ENCODE results near the gene PPP1R16B.

PPP1R16B gene

DNA sequence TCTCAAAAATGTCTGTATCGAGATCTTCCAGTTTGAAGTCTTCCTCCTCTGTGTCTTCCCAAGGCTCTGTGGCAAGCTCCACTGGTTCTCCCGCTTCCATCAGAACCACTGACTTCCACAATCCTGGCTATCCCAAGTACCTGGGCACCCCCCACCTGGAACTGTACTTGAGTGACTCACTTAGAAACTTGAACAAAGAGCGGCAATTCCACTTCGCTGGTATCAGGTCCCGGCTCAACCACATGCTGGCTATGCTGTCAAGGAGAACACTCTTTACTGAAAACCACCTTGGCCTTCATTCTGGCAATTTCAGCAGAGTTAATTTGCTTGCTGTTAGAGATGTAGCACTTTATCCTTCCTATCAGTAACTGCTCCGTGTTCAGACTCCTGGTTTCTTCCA, 146.7 kb downstream of the PPP1R16B start:
- H3F3A ChIP-seq (ENCODE audit: insufficient read depth): peaks cover 26% of the 10 kb centered on the region
- peaks cover 8% of the 10 kb centered on the region; the same call in 1 of the 2 replicates for H3K79me2 ChIP-seq (ENCODE audit: insufficient read depth, low read length)
- no peak for TF ChIP-seq EZH2phosphoT487 (conservative IDR thresholded peaks at IDR 0.05; ENCODE audit: low read length)
- TF ChIP-seq, protein P1, sequence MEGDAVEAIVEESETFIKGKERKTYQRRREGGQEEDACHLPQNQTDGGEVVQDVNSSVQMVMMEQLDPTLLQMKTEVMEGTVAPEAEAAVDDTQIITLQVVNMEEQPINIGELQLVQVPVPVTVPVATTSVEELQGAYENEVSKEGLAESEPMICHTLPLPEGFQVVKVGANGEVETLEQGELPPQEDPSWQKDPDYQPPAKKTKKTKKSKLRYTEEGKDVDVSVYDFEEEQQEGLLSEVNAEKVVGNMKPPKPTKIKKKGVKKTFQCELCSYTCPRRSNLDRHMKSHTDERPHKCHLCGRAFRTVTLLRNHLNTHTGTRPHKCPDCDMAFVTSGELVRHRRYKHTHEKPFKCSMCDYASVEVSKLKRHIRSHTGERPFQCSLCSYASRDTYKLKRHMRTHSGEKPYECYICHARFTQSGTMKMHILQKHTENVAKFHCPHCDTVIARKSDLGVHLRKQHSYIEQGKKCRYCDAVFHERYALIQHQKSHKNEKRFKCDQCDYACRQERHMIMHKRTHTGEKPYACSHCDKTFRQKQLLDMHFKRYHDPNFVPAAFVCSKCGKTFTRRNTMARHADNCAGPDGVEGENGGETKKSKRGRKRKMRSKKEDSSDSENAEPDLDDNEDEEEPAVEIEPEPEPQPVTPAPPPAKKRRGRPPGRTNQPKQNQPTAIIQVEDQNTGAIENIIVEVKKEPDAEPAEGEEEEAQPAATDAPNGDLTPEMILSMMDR (IDR thresholded peaks at IDR 0.05; ENCODE audit: insufficient read depth, low read length, poor library complexity, severe bottlenecking): no peak
- H3K9me3 ChIP-seq (ENCODE audit: insufficient read depth, low read length): no peaks in the 10 kb centered on the region
- H3K36me3 ChIP-seq (ENCODE audit: low read length): peaks cover 52% of the 10 kb centered on the region
- no peaks in the 10 kb centered on the region for H3K27me3 ChIP-seq (ENCODE audit: low read length)
- no peak overlapping the region for H3K4me2 ChIP-seq (ENCODE audit: low read depth, low read length, poor library complexity, severe bottlenecking)
- no peak overlapping the region for H2AFZ ChIP-seq (ENCODE audit: low read depth, low read length, severe bottlenecking)
- no peaks in the 10 kb centered on the region for H4K20me1 ChIP-seq (ENCODE audit: low read depth, low read length)
- no peak overlapping the region for H3K4me3 ChIP-seq (ENCODE audit: insufficient read depth, low read length, poor library complexity, severe bottlenecking)
- no peak overlapping the region for H3K27ac ChIP-seq (ENCODE audit: low read depth, low read length)
- no peak overlapping the region for H3K9ac ChIP-seq (ENCODE audit: low read length)
- H3K9me2 ChIP-seq (replicated peaks; ENCODE audit: insufficient read depth, low read length): no peaks in the 10 kb centered on the region

DNA sequence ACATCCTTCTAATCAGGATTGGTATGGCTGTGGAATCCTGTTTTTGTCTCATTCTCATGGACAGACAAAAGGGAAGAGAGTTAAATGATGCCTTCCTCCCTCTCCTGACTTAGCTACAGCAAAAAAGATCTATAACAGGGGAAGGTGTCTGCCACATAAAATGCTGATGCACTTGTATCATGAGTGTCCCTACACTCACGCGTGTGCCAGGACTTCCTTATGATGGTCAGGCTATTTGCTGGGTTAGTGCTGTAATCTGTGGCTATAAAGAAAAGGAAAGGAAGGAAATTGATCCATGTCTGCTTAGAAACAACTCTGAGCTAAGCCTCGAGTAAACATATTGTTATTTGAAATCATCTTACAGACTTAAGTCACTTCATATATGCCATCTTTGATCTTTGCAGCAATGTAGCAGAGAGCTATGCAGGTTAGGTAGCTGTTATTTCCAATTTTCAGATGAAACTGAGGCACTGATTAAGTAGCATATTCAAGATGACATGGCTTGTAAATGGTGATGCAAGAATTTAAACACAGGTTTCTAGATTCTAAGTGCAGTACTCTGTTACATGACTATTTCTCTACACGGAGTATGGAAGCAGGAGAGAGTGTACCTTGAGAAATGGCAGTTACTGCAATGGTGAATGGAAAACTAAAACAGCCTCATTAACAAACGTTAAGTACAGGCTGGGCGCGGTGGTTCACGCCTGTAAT, 148.3 kb downstream of the PPP1R16B start:
- Histone ChIP-seq H3F3A (ENCODE audit: insufficient read depth) (peaks cover 33% of the 10 kb centered on the region), H3K36me3 (ENCODE audit: low read length) (peaks cover 36% of the 10 kb centered on the region), H3K4me2 (ENCODE audit: low read depth, low read length, poor library complexity, severe bottlenecking) (no peak overlapping the region), H3K9me3 (ENCODE audit: insufficient read depth, low read length) (no peaks in the 10 kb centered on the region), H3K79me2 (ENCODE audit: insufficient read depth, low read length) (no peaks in the 10 kb centered on the region; the same call in 1 of the 2 replicates), H4K20me1 (ENCODE audit: low read depth, low read length) (no peaks in the 10 kb centered on the region), H2AFZ (ENCODE audit: low read depth, low read length, severe bottlenecking) (no peak overlapping the region), H3K27me3 (ENCODE audit: low read length) (no peaks in the 10 kb centered on the region), H3K27ac (ENCODE audit: low read depth, low read length) (no peak overlapping the region), H3K4me3 (ENCODE audit: insufficient read depth, low read length, poor library complexity, severe bottlenecking) (no peak overlapping the region), H3K9me2 (replicated peaks; ENCODE audit: insufficient read depth, low read length) (no peaks in the 10 kb centered on the region), H3K9ac (ENCODE audit: low read length) (no peak overlapping the region)
- TF ChIP-seq, protein P1 (IDR thresholded peaks at IDR 0.05; ENCODE audit: insufficient read depth, low read length, poor library complexity, severe bottlenecking): no peak
- TF ChIP-seq EZH2phosphoT487 (conservative IDR thresholded peaks at IDR 0.05; ENCODE audit: low read length): no peak

DNA sequence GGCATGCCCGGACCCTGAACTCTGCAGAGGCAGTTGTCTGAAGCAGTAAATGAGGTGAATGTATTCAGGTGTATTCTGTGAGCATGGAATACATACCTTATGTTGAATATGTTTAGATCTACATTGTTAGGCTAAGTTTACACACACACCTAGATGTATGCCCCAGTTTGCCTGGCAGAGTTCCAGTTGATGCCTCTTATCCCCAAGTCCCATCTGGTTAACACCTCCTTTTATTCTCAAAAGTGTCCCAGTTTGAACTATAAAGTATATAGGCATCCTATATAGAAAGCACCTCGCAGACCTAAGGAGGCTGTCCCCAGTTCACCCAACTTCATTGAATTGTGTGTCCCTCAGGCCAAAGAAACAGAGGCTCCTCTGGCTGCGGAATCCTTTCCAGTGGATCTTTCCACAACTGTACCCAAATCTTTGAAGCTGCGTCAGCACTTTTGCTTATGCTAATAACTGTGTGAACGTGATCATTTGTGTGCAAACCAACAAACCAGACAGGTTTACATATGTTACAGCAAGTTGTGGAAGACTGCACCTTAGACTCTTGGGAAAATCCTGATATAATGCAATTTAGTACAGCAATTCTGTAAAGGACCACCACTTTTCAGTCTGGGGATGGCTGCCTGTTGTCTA, 151.9 kb downstream of the PPP1R16B start:
- peaks cover 39% of the 10 kb centered on the region for H3F3A ChIP-seq (ENCODE audit: insufficient read depth)
- no peaks in the 10 kb centered on the region for H3K9me3 ChIP-seq (ENCODE audit: insufficient read depth, low read length)
- H4K20me1 ChIP-seq (ENCODE audit: low read depth, low read length): no peaks in the 10 kb centered on the region
- H3K27me3 ChIP-seq (ENCODE audit: low read length): no peaks in the 10 kb centered on the region
- H3K36me3 ChIP-seq (ENCODE audit: low read length): peaks cover 11% of the 10 kb centered on the region
- no peak overlapping the region for H3K4me3 ChIP-seq (ENCODE audit: insufficient read depth, low read length, poor library complexity, severe bottlenecking)
- no peak overlapping the region for H3K9ac ChIP-seq (ENCODE audit: low read length)
- TF ChIP-seq, protein P1 (IDR thresholded peaks at IDR 0.05; ENCODE audit: insufficient read depth, low read length, poor library complexity, severe bottlenecking): no peak
- TF ChIP-seq EZH2phosphoT487 (conservative IDR thresholded peaks at IDR 0.05; ENCODE audit: low read length): no peak
- no peak overlapping the region for H3K27ac ChIP-seq (ENCODE audit: low read depth, low read length)
- no peak overlapping the region for H2AFZ ChIP-seq (ENCODE audit: low read depth, low read length, severe bottlenecking)
- H3K4me2 ChIP-seq (ENCODE audit: low read depth, low read length, poor library complexity, severe bottlenecking): no peak overlapping the region
- H3K9me2 ChIP-seq (replicated peaks; ENCODE audit: insufficient read depth, low read length): no peaks in the 10 kb centered on the region
- H3K79me2 ChIP-seq (ENCODE audit: insufficient read depth, low read length): peaks cover 7% of the 10 kb centered on the region; the same call in 1 of the 2 replicates

Data from SU-DHL-6 (cell line).